ENCODE measurements around the gene TIFAB.

TIFAB gene

GRCh38 chr5:135422419-135422818, 29.7 kb downstream of the TIFAB start:
- peak; percentile 94 for FAIRE-seq

- FAIRE-seq, result no peak
Observed at GRCh38 chr5:135417083-135417482, 35.1 kb downstream of the TIFAB start.

- FAIRE-seq, result no peak
Observed at GRCh38 chr5:135405082-135405481, 47.1 kb downstream of the TIFAB start.

DNA sequence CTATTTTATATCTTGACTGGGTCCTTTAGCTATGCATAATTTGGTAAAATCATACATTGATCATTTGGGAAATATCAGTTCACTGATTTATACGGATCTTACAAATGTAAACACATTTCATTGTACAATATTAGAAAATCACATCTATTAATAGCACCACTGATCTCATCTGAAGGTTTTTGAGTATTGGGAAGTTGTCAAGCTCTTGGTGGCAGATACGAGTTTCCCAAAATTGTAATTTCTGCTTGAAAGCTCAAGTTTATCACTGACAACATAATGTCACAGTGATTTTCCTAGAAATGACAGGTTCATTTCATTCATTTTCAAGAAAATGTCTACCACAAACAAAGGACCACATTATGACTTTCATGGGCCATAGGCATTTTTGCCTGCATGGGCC, 50.1 kb downstream of the TIFAB start:
- no peak for FAIRE-seq

GRCh38 chr5:135400866-135401265, 51.3 kb downstream of the TIFAB start:
- no peak for FAIRE-seq

GRCh38 chr5:135399794-135400542, 52.2 kb downstream of the TIFAB start:
- no peak for FAIRE-seq

DNA sequence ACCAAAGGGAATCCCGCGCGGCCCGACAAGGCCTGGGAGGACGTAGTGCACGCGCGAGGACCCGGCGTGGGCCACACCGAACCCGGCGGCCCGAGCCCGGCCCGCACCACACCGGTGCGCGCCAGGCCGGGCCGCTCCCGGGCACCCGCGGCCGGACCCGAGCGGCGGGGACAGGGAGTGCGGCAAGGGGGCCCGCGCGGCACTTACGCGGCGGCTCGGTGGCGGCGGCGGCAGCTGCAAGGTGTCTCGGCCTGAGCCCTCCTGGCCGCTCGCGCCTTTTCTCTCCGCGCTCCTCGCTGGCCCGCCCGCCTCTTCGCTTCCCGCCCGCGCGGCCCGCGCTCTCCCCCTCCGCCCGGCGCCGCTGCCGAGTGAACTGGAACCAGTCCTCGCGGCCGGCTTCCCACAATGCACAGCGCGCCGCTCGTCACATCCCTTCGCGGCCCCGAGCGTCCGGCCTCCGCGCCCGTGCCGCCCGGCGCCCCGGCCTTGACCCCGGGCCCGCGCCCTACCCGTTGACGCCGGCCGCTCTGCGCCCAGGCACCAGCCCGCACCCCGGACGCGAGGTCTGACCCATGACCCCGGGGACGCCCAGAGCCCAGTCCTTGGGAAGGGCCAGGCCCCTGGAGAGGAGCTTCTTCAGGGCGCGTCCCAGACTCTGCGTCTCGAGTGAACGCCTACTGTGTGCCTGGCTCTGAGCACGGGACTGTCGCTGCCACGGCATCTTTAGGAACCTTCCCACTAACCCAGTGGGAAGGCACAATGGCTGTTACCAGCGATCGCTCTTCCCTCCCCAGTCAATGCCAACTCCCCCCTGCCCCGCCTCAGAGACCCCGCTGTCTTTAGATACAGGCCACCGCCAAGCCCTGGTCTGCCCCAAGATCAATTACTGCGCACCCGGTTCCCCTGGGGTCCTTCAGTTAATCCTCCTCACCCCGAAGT, 53.0 kb downstream of the TIFAB start, which contains the start of gene MACROH2A1:
TSS of gene MACROH2A1 (minus strand) at position 377 of the 939 bp plus-strand sequence. CDS start 10,138 bp downstream, outside the sequence.
- no peak for FAIRE-seq

- no peak for FAIRE-seq
Observed at GRCh38 chr5:135398160-135398854, 53.8 kb downstream of the TIFAB start.

Data from A204.1 (cell line).